Suprapubic skin (tissue), 4 donors: Measurements from ENCODE around the gene NFYC. TPM values are rescaled to one million over a fixed set of nuclear protein-coding genes. Genes with fewer than 3 reads are reported as not detected.

Experiments used
- DNase-seq, 2 donors: peaks; one replicate each; pipeline ENCODE4 v3.0.0-alpha.2; 2019; ENCODE audit warnings: low spot score in 2 of 2
- H3K27ac ChIP-seq: fragments of 200-600 bp; sonication (generic); one replicate; pipeline ENCODE4 v1.5.1; 2019
- H3K27me3 ChIP-seq: fragments of 200-600 bp; sonication (generic); one replicate; pipeline ENCODE4 v1.5.1; 2019
- H3K36me3 ChIP-seq: fragments of 200-600 bp; sonication (generic); one replicate; pipeline ENCODE4 v1.5.1; 2019
- H3K4me1 ChIP-seq: fragments of 200-600 bp; sonication (generic); one replicate; pipeline ENCODE4 v1.5.1; 2019
- H3K4me3 ChIP-seq: fragments of 200-600 bp; sonication (generic); one replicate; pipeline ENCODE4 v1.5.1; 2019; ENCODE audit warnings: mild to moderate bottlenecking
- H3K9me3 ChIP-seq: fragments of 200-600 bp; sonication (generic); one replicate; pipeline ENCODE4 v1.5.1; 2019
- EP300 ChIP-seq: sonication (generic); formaldehyde crosslinking; IDR thresholded peaks from one replicate; pipeline ENCODE4 v1.6.1; 2017; ENCODE audit warnings: antibody characterized with exemption
- POLR2A ChIP-seq, 2 donors: fragments of 450-650 bp; IDR thresholded peaks; one replicate each; pipeline ENCODE4 v1.6.1; 2017; ENCODE audit warnings: antibody characterized with exemption in 2 of 2, mild to moderate bottlenecking in 2 of 2, moderate library complexity in 2 of 2
- POLR2AphosphoS5 ChIP-seq, 3 donors: sonication (generic); formaldehyde crosslinking; IDR thresholded peaks; one replicate each; pipeline ENCODE4 v1.6.1; 2017; ENCODE audit warnings: antibody characterized with exemption in 3 of 3
- whole genome bisulfite sequencing: methylation state at CpG from one replicate; pipeline ENCODE4 v1.1.5; 2018; 5-methylcytosine and 5-hydroxymethylcytosine counted together
- total RNA-seq, 4 donors: library from RNA; depleted of rRNA; stranded (reverse); fragments of >200 nt; gene quantifications; one replicate each; pipeline ENCODE4 v1.1.0, GENCODE V29; 2016
- TF ChIP-seq, protein P1 (sequence below), 2 donors: fragments of 200-600 bp in 1 of 2; fragments of 450-650 bp in 1 of 2; sonication (generic) in 1 of 2; IDR thresholded peaks; one replicate each; pipeline ENCODE4 v1.5.1; 2016 to 2019; ENCODE audit warnings: antibody characterized with exemption in 2 of 2, mild to moderate bottlenecking in 1 of 2, moderate library complexity in 1 of 2

The NFYC gene
- total RNA-seq, 4 donors from 2014 or later, result 62.9 to 111 (median 83.5) TPM

DNA sequence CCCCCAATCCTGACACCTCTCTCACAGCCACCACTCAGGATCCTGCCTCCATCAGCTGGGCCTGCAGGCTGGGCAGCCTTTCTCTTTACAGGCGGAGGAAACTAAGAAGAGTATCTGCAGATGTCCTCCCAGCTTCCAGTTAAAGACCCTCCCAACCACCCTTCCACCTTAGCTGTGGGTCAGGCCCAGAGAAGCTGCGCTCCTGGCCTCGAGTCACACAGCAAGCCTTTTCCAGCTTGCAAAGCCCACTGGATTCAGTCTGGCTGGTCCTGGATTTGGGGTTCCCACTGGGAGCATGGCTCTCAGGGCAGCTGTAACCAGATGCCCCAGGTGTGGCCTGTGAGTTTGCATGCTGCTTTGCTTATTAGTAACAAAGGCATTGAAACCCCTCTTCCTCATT, 111.9 kb downstream of the NFYC start:
- H3K36me3 ChIP-seq, result no peaks in the 10 kb centered on the region
- peaks cover 39% of the 10 kb centered on the region for H3K4me1 ChIP-seq
- no CpG with 5 or more reads among the region's 3 CpGs for WGBS
- H3K27ac ChIP-seq, result no peak overlapping the region
- no peak for TF ChIP-seq POLR2AphosphoS5 (IDR thresholded peaks at IDR 0.05)
- TF ChIP-seq POLR2A (IDR thresholded peaks at IDR 0.05), result no peak
- TF ChIP-seq, protein P1, sequence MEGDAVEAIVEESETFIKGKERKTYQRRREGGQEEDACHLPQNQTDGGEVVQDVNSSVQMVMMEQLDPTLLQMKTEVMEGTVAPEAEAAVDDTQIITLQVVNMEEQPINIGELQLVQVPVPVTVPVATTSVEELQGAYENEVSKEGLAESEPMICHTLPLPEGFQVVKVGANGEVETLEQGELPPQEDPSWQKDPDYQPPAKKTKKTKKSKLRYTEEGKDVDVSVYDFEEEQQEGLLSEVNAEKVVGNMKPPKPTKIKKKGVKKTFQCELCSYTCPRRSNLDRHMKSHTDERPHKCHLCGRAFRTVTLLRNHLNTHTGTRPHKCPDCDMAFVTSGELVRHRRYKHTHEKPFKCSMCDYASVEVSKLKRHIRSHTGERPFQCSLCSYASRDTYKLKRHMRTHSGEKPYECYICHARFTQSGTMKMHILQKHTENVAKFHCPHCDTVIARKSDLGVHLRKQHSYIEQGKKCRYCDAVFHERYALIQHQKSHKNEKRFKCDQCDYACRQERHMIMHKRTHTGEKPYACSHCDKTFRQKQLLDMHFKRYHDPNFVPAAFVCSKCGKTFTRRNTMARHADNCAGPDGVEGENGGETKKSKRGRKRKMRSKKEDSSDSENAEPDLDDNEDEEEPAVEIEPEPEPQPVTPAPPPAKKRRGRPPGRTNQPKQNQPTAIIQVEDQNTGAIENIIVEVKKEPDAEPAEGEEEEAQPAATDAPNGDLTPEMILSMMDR (IDR thresholded peaks at IDR 0.05), result no peak
- TF ChIP-seq EP300, result no peak
- no peak overlapping the region for H3K4me3 ChIP-seq
- H3K27me3 ChIP-seq, result no peaks in the 10 kb centered on the region
- H3K9me3 ChIP-seq, result no peaks in the 10 kb centered on the region
- no peak for DNase-seq

DNA sequence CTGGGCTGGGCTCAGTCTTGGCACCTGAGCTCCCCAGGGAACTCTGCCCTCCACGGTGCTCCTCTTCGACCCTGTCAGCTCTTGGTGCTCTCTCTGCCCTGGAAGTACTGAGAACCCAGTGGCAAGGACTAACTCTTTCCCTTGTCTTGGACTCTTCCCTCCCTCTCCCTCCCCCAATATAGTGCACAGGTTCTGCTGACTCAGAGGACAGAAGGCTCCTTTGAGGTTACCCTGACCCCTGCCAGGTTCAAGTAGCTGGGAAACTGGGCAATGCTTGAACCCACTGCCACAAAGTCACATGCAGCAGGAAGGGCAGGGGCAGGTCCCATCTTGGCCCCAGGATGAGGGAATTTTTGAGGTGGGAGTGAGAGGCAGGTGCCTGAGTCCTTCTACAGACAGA, 112.4 kb downstream of the NFYC start:
- Histone ChIP-seq H3K27ac (no peak overlapping the region), H3K27me3 (no peaks in the 10 kb centered on the region), H3K4me3 (no peak overlapping the region), H3K36me3 (no peaks in the 10 kb centered on the region), H3K9me3 (no peaks in the 10 kb centered on the region), H3K4me1 (peaks cover 37% of the 10 kb centered on the region)
- no peak for TF ChIP-seq EP300
- TF ChIP-seq POLR2AphosphoS5 (IDR thresholded peaks at IDR 0.05), result no peak
- TF ChIP-seq, protein P1 (IDR thresholded peaks at IDR 0.05), result no peak
- no peak for DNase-seq
- 42% methylated on average over 2 of the region's 2 CpGs for WGBS

DNA sequence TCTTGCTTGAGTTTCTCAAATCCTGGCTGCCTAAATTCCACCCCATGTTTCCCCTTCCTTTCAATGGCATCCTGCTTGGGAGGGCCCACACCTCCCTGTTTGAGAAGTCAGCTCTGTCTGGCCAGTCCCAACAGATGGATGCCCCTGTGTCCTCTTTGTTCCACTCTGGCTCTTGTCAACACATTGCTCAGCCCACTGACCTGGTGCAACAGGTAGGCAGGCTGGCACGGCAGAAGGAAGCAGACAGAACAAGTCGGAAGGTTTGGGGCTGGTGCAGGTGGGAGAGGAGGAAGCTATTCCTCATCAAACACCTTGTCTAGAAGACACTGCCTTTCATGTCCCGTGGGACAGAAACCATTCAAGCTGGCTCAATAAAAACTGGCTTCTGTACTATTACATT, 114.7 kb downstream of the NFYC start:
- no peaks in the 10 kb centered on the region for H3K36me3 ChIP-seq
- H3K4me3 ChIP-seq, result no peak overlapping the region
- TF ChIP-seq POLR2AphosphoS5 (IDR thresholded peaks at IDR 0.05), result no peak
- TF ChIP-seq EP300, result no peak
- TF ChIP-seq POLR2A (IDR thresholded peaks at IDR 0.05), result no peak
- TF ChIP-seq, protein P1 (IDR thresholded peaks at IDR 0.05), result no peak
- H3K27me3 ChIP-seq, result no peaks in the 10 kb centered on the region
- H3K9me3 ChIP-seq, result no peaks in the 10 kb centered on the region
- DNase-seq, result no peak
- H3K27ac ChIP-seq, result no peak overlapping the region
- WGBS, result 88% methylated on average over 3 of the region's 3 CpGs
- peaks cover 24% of the 10 kb centered on the region for H3K4me1 ChIP-seq

DNA sequence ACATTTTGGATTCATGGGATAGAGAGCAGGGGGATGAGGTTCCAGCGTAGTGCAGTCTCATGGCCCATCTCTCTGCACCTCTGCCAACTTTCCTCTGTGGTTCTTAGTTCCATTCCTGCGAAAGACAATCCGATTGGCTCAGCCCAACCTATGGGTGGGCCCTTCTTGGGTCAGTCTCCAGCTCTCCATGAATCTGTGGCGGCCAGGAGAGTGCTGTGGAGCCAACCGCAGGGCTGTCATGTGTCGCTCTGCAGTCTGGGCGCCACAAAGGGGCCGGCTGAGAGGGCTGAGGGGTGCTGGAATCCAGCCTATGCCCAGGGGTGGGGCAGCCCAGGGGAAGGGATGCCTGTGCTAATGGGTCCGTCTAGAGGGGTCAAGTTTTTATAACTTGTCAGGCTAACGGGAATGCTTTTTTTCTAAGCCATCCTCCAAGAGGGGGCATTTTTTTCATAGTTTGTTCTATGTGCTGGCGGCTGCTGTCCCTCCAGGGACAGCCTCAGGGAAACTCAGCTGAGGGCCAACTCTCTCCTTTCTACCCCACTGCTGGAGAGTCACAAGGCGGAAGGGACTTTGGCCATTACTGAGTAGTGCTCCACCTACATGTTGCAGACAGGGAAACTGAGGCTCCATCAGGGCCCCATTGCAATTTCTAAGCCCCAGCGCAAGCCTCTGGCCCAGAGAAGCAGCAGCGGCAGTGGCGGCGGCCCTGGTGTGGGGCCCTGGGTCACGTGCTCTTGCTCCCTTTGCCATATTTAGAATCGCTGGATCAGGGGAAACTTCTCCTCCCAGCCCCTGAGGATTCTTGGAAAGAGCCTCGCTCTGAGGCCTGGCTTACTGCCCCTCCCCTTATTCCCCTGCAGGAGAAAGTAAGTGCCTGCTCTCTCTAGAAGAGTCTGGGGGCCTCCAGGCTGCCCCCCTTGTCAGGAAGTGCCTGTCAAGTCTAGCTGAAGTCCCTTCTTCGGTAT, 115.5 kb downstream of the NFYC start:
- DNase-seq, result no peak
- H3K36me3 ChIP-seq, result no peaks in the 10 kb centered on the region
- no peak overlapping the region for H3K27ac ChIP-seq
- no peak overlapping the region for H3K4me3 ChIP-seq
- no peak for TF ChIP-seq POLR2A (IDR thresholded peaks at IDR 0.05)
- TF ChIP-seq, protein P1 (IDR thresholded peaks at IDR 0.05), result no peak
- no peak for TF ChIP-seq EP300
- TF ChIP-seq POLR2AphosphoS5 (IDR thresholded peaks at IDR 0.05), result no peak
- 66% methylated on average over 13 of the region's 20 CpGs for WGBS
- H3K4me1 ChIP-seq, result peaks cover 16% of the 10 kb centered on the region
- H3K27me3 ChIP-seq, result no peaks in the 10 kb centered on the region
- no peaks in the 10 kb centered on the region for H3K9me3 ChIP-seq

DNA sequence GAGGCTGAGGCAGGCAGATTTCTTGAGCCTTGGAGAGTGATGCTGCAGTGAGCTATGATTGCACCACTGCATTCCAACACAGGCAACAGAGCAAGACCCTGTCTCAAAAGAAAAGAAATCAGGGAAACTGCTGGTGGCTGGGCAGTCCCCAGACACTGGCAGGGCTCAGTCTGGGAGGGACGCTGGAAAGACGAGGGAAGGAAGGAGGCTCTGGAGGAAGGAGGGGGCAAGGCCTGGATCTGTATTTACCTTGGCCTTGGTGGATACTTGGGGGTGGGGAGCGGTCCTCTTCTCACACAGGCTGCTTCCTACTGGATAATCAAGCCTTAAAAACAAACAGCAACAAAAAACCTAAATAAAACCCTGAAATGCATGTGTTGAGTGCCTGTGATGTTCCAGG, 116.5 kb downstream of the NFYC start:
- Histone ChIP-seq H3K9me3 (no peaks in the 10 kb centered on the region), H3K27me3 (no peaks in the 10 kb centered on the region), H3K4me1 (peaks cover 15% of the 10 kb centered on the region), H3K27ac (no peak overlapping the region), H3K36me3 (no peaks in the 10 kb centered on the region), H3K4me3 (no peak overlapping the region)
- WGBS, result 61% methylated on average over 3 of the region's 3 CpGs
- TF ChIP-seq, protein P1 (IDR thresholded peaks at IDR 0.05), result no peak
- no peak for TF ChIP-seq POLR2A (IDR thresholded peaks at IDR 0.05)
- TF ChIP-seq POLR2AphosphoS5 (IDR thresholded peaks at IDR 0.05), result no peak
- TF ChIP-seq EP300, result no peak
- no peak for DNase-seq
